Endothelial cell of umbilical vein (primary cell): ENCODE results near the gene PDE6B. TPM values are rescaled to one million over a fixed set of nuclear protein-coding genes. Genes with fewer than 3 reads are reported as not detected.

Experiments used
- BruUV-seq: library from RNA; stranded (reverse); fragments of 400-500 nt; replicated peaks from 2 replicates; lab custom pipeline; 2021; lab: Mats Ljungman, UMichigan
- CTCF ChIA-PET: fragments of 300-600, 350-600 bp; sonication (Branson Sonifier 250); formaldehyde crosslinking; loops from one replicate; lab custom pipeline; 2021; ENCODE audit warnings: antibody characterized with exemption, inconsistent platforms; lab: Charles Lee
- POLR2A ChIA-PET: fragments of 300-600, 350-600 bp; sonication (Branson Sonifier 250); formaldehyde crosslinking; loops from one replicate; lab custom pipeline; 2021; ENCODE audit warnings: antibody characterized with exemption, inconsistent platforms; lab: Charles Lee
- DNase-seq: peaks from one replicate; pipeline ENCODE4 v3.0.0-alpha.2; 2011; ENCODE audit warnings: low read depth, low spot score
- FAIRE-seq: peaks from 2 replicates; lab custom pipeline; 2011; peaks lifted over from hg19 to GRCh38; lab: Jason Lieb, UNC
- H2AFZ ChIP-seq: 2 replicates; pipeline ENCODE4 v1.6.0; 2012; ENCODE audit warnings: low read depth, low read length, control low read depth, inconsistent platforms
- H3K27ac ChIP-seq: 2 replicates; pipeline ENCODE4 v1.5.1; 2011; ENCODE audit warnings: low read depth, mild to moderate bottlenecking, control low read depth, low read length, moderate library complexity; ENCODE audit not compliant: insufficient read depth
- H3K27me3 ChIP-seq, 2 experiments: 2 replicates each; pipeline versions ENCODE4 v1.6.0 to v1.6.1; 2011; ENCODE audit warnings: low read length in 2 of 2, mixed read lengths in 1 of 2; ENCODE audit not compliant: control insufficient read depth in 2 of 2, insufficient read depth in 2 of 2
- H3K36me3 ChIP-seq, 2 experiments: 2 replicates in 1 of 2; 3 replicates in 1 of 2; pipeline ENCODE4 v1.5.1; 2011; ENCODE audit warnings: low read length in 2 of 2, mild to moderate bottlenecking in 1 of 2, moderate library complexity in 1 of 2; ENCODE audit not compliant: control insufficient read depth in 2 of 2, insufficient read depth in 2 of 2; ENCODE audit errors: extremely low read depth in 1 of 2
- H3K4me1 ChIP-seq: 3 replicates; pipeline ENCODE4 v1.5.1; 2011; ENCODE audit warnings: mild to moderate bottlenecking, low read length; ENCODE audit not compliant: control insufficient read depth, insufficient read depth; ENCODE audit errors: extremely low read depth
- H3K4me2 ChIP-seq: 2 replicates; pipeline ENCODE4 v1.6.1; 2011; ENCODE audit warnings: low read length, control low read depth, mixed read lengths; ENCODE audit not compliant: insufficient read depth
- H3K4me3 ChIP-seq, 3 experiments: fragments of 200-600 bp in 1 of 3; sonication (generic), shearing (Covaris generic) in 1 of 3; replicated peaks in 1 of 3; 2 replicates each; pipeline ENCODE4 v1.5.1; 2011 to 2016; ENCODE audit warnings: control low read depth in 3 of 3, low read length in 3 of 3, mild to moderate bottlenecking in 2 of 3, inconsistent platforms in 1 of 3, low read depth in 1 of 3, moderate library complexity in 1 of 3; ENCODE audit not compliant: insufficient read depth in 1 of 3
- H3K79me2 ChIP-seq: 2 replicates; pipeline ENCODE4 v1.6.0; 2012; ENCODE audit warnings: low read length, inconsistent platforms; ENCODE audit not compliant: control insufficient read depth, insufficient read depth
- H3K9ac ChIP-seq: replicated peaks from 2 replicates; pipeline ENCODE3; 2011; ENCODE audit warnings: low read length, control low read depth; ENCODE audit not compliant: insufficient read depth; ENCODE audit errors: extremely low read depth
- H3K9me1 ChIP-seq: replicated peaks from 3 replicates; pipeline ENCODE4 v1.6.0; 2011; ENCODE audit warnings: mild to moderate bottlenecking, low read length; ENCODE audit not compliant: control insufficient read depth, insufficient read depth; ENCODE audit errors: extremely low read depth
- H3K9me3 ChIP-seq: replicated peaks from 2 replicates; pipeline ENCODE4 v1.5.1; 2012; ENCODE audit warnings: low read length, inconsistent platforms; ENCODE audit not compliant: control insufficient read depth, insufficient read depth
- H4K20me1 ChIP-seq: replicated peaks from 2 replicates; pipeline ENCODE3; 2011; ENCODE audit warnings: mild to moderate bottlenecking, low read length; ENCODE audit not compliant: control insufficient read depth, insufficient read depth; ENCODE audit errors: extremely low read depth
- EZH2 ChIP-seq: IDR thresholded peaks from 2 replicates; pipeline ENCODE4 v1.6.1; 2012; ENCODE audit warnings: borderline replicate concordance, low read depth, mild to moderate bottlenecking, moderate library complexity, low read length, inconsistent platforms; ENCODE audit not compliant: severe bottlenecking
- FOS ChIP-seq: IDR thresholded peaks from 2 replicates; pipeline ENCODE4 v1.6.1; 2011; ENCODE audit warnings: mild to moderate bottlenecking, low read length, moderate library complexity, borderline replicate concordance; ENCODE audit not compliant: insufficient read depth
- GATA2 ChIP-seq: IDR thresholded peaks from 2 replicates; pipeline ENCODE4 v1.7.0; 2011; ENCODE audit warnings: low read depth, mild to moderate bottlenecking, moderate library complexity, mixed read lengths, low read length; ENCODE audit not compliant: insufficient read length, insufficient read depth
- JUN ChIP-seq: IDR thresholded peaks from 2 replicates; pipeline ENCODE4 v1.6.1; 2011; ENCODE audit warnings: borderline replicate concordance, low read depth; ENCODE audit not compliant: insufficient read length, insufficient read depth
- MYC ChIP-seq: IDR thresholded peaks from one replicate; pipeline ENCODE4 v1.6.1; 2011; ENCODE audit warnings: mild to moderate bottlenecking, low read depth, low read length
- POLR2AphosphoS5 ChIP-seq: IDR thresholded peaks from 2 replicates; pipeline ENCODE4 v1.6.1; 2012; ENCODE audit warnings: low read depth, mild to moderate bottlenecking, control low read depth, low read length, moderate library complexity; ENCODE audit not compliant: insufficient read depth
- dilution Hi-C: fragments of 300-500 bp; cut with MboI; formaldehyde crosslinking; loops from one replicate; pipeline ENCODE4 v1.15.0; 2019; ENCODE audit warnings: low sequenced_read_pairs; ENCODE audit not compliant: extremely low pct_ligation_motif_present
- intact Hi-C: fragments of 100-400 bp; cut with micrococcal nuclease; formaldehyde crosslinking; loops from one replicate; pipeline ENCODE4 v1.10.0; 2022
- polyA plus RNA-seq, 4 experiments: library from polyadenylated mRNA; depleted of rRNA in 3 of 4; stranded (reverse) in 3 of 4; unstranded in 1 of 4; fragments of >200 nt; gene quantifications; 2 replicates each; pipeline versions ENCODE4 v1.2.1 to v1.2.3, GENCODE V29; 2011 to 2012; ENCODE audit warnings: missing spikeins in 1 of 4
- total RNA-seq: library from RNA; stranded (reverse); gene quantifications from 2 replicates; pipeline ENCODE4 v1.2.3, GENCODE V29; 2021
- TF ChIP-seq, protein P1 (sequence below), 2 donors: IDR thresholded peaks; 1 replicate in 1 of 2; 2 replicates in 1 of 2; pipeline ENCODE4 v1.5.1; 2011; ENCODE audit warnings: low read length in 2 of 2, mild to moderate bottlenecking in 2 of 2, moderate library complexity in 2 of 2, control low read depth in 1 of 2, inconsistent platforms in 1 of 2, low read depth in 1 of 2; ENCODE audit not compliant: insufficient read depth in 1 of 2; ENCODE audit errors: extremely low read depth in 1 of 2

Gene PDE6B
- total and polyA plus RNA-seq, 2 donors (not counting 3 experiments of a cell fraction or from before 2014, with no cell fraction given): 0.77 to 1.8 TPM

DNA sequence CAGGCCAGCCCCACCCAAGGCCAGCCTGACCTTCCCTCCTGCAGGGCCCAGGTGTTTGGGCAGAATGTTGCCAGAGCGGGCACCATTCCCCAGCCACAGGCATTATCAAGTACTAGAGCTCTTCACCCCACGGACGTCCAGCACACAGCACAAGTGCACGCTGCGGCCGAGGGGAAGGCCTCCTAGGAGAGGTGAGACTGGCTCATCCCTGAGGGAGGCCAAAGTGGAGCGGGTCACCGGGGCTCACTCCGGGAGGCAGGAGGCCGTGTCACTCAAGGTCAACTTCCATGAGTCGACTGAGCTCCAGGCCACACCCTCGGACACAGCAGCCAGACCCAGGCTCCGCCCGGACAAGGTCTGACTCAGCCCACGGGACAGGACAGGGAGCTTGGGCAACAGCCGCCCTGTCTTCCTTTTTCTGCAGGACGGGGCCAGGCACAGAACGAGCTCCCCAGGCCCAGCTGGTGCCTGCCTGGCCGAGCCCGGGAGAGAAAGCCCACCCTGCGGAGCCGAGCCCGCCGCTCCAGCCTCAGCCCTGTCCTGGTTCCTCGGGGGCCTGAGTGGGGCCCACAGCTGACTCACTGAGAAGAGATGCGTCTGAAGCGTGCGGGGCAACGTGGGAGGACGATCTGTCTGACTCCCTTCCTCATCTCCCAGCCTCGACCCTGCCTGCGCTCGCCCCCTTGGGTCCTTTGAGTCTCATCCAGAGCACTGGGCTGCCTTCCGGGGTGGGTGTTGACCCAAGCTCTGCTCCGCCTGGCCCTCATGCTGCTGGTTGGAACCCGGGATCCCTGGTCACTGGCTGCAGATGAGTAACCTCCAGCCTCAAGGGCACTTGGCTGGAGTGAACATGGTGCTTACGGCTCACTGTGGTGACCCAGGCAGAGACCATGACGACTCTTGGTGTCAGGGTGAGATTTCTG lies 61.9 kb downstream of the PDE6B start:
- CTCF ChIA-PET: interaction anchor here (0.7 to 1.2 kb wide), 4 partner anchors 13 to 56 kb away, joined by 3 to 4 read pairs (median 3); partner anchors contain the start of genes ATP5ME and MYL5
- Histone ChIP-seq H3K4me2 (no peak overlapping the region), H3K27ac (no peak overlapping the region), H4K20me1 (no peaks in the 10 kb centered on the region), H2AFZ (no peak overlapping the region), H3K9me3 (no peaks in the 10 kb centered on the region), H3K9ac (no peak overlapping the region), H3K36me3 (no peaks in the 10 kb centered on the region), H3K4me3 (no peak overlapping the region), H3K9me1 (no peaks in the 10 kb centered on the region), H3K4me1 (peaks cover 14% of the 10 kb centered on the region), H3K79me2 (no peaks in the 10 kb centered on the region), H3K27me3 (no peaks in the 10 kb centered on the region)
- dilution Hi-C loops: no loop called here
- TF ChIP-seq, protein P1, sequence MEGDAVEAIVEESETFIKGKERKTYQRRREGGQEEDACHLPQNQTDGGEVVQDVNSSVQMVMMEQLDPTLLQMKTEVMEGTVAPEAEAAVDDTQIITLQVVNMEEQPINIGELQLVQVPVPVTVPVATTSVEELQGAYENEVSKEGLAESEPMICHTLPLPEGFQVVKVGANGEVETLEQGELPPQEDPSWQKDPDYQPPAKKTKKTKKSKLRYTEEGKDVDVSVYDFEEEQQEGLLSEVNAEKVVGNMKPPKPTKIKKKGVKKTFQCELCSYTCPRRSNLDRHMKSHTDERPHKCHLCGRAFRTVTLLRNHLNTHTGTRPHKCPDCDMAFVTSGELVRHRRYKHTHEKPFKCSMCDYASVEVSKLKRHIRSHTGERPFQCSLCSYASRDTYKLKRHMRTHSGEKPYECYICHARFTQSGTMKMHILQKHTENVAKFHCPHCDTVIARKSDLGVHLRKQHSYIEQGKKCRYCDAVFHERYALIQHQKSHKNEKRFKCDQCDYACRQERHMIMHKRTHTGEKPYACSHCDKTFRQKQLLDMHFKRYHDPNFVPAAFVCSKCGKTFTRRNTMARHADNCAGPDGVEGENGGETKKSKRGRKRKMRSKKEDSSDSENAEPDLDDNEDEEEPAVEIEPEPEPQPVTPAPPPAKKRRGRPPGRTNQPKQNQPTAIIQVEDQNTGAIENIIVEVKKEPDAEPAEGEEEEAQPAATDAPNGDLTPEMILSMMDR (IDR thresholded peaks at IDR 0.05; ENCODE audit: extremely low read depth in 1 of 2, insufficient read depth in 1 of 2, low read depth in 1 of 2, low read length in 2 of 2): no peak
- TF ChIP-seq MYC (no peak), FOS (peak; percentile 28), GATA2 (no peak), EZH2 (no peak), JUN (no peak), POLR2AphosphoS5 (no peak)
- BruUV-seq: no TSS peak
- FAIRE-seq (peak; percentile 81), DNase-seq (peak; percentile 45)
- POLR2A ChIA-PET: no interaction called here
- intact Hi-C loops: loop anchor here (1.0 kb wide), 1 partner anchor 18 kb away; the partner anchor contains the start of gene PCGF3
